Measurements from ENCODE around the gene HSBP1L1. TPM values are rescaled to one million over a fixed set of nuclear protein-coding genes. Genes with fewer than 3 reads are reported as not detected.

Gene HSBP1L1
- total RNA-seq, 1 experiment from 2014 or later = 41.4 TPM

- peaks cover 5 to 29% of the 10 kb centered on the region in 2 experiments for H3K4me1 ChIP-seq (ENCODE audit: control insufficient read depth in 1 of 2, insufficient read depth in 2 of 2, low read length in 2 of 2)
These were observed 18.3 kb downstream of the HSBP1L1 start for GRCh38 chr18:79982736-79983135.

GRCh38 chr18:79983253-79983652, 18.8 kb downstream of the HSBP1L1 start:
- CTCF ChIA-PET = no interaction called here
- intact Hi-C loops (cut with micrococcal nuclease) = loop anchor here (10.0 kb wide), 1 partner anchor 132 kb away; no protein-coding TSS in a partner anchor
- Histone ChIP-seq H3K27ac (ENCODE audit: low read depth, low read length) (no peak overlapping the region), H4K20me1 (ENCODE audit: insufficient read depth) (peaks cover 68% of the 10 kb centered on the region; the same call in 1 of the 2 replicates), H3K36me3 (ENCODE audit: control insufficient read depth in 1 of 2, insufficient read depth in 2 of 2, low read length in 2 of 2) (peaks cover 16 to 35% of the 10 kb centered on the region in 2 experiments; a peak in 3 of 4 replicates), H3K27me3 (ENCODE audit: insufficient read depth, low read length) (no peaks in the 10 kb centered on the region), H3K4me1 (ENCODE audit: control insufficient read depth in 1 of 2, insufficient read depth in 2 of 2, low read length in 2 of 2) (peaks cover 5 to 29% of the 10 kb centered on the region in 2 experiments), H3K4me3 (replicated peaks in 1 of 2; ENCODE audit: low read depth in 1 of 2, low read length in 2 of 2) (no peak overlapping the region), H3K9me3 (ENCODE audit: control insufficient read depth in 1 of 2, insufficient read depth in 1 of 2, low read depth in 1 of 2, low read length in 2 of 2) (no peaks in the 10 kb centered on the region), H3K9ac (ENCODE audit: low read length) (no peak overlapping the region), H3K4me2 (ENCODE audit: low read length) (no peak overlapping the region), H3K79me2 (ENCODE audit: insufficient read depth, low read length) (peaks cover 100% of the 10 kb centered on the region), H2AFZ (ENCODE audit: low read depth, low read length, poor library complexity, severe bottlenecking) (no peak overlapping the region), H3K9me2 (ENCODE audit: insufficient read depth) (no peaks in the 10 kb centered on the region)
- ATAC-seq (no peak), DNase-seq (ENCODE audit: low read depth, low spot score) (no peak)
- POLR2A ChIA-PET = no interaction called here
- BruUV-seq (replicated peaks) = no TSS peak
- TF ChIP-seq YY1 (IDR thresholded peaks at IDR 0.05; ENCODE audit: extremely low read depth, insufficient replicate concordance, low read depth, low read length) (no peak), JUND (IDR thresholded peaks at IDR 0.05) (no peak), SRF (IDR thresholded peaks at IDR 0.05; ENCODE audit: low read depth) (no peak), SIN3A (IDR thresholded peaks at IDR 0.05; ENCODE audit: low read depth) (no peak), EZH2 (IDR thresholded peaks at IDR 0.05) (no peak)
- RAD21 ChIA-PET (ENCODE audit: low non-redundant PET in 1 of 2, low total read pairs in 2 of 2, uncharacterized antibody in 2 of 2, unreplicated experiment in 2 of 2) = no interaction called here

More at GRCh38 chr18:79982736-79983135, 18.3 kb downstream of the HSBP1L1 start:
- H3K9me2 ChIP-seq (ENCODE audit: insufficient read depth) = no peaks in the 10 kb centered on the region
- no peak overlapping the region for H3K4me2 ChIP-seq (ENCODE audit: low read length)
- H4K20me1 ChIP-seq (ENCODE audit: insufficient read depth) = peaks cover 73% of the 10 kb centered on the region; the same call in 1 of the 2 replicates
- BruUV-seq (replicated peaks) = no TSS peak
- ChIA-PET RAD21 (ENCODE audit: low non-redundant PET in 1 of 2, low total read pairs in 2 of 2, uncharacterized antibody in 2 of 2, unreplicated experiment in 2 of 2) (no interaction called here), POLR2A (no interaction called here), CTCF (no interaction called here)
- intact Hi-C loops (cut with micrococcal nuclease) = loop anchor here (10.0 kb wide), 1 partner anchor 132 kb away; no protein-coding TSS in a partner anchor
- H3K27me3 ChIP-seq (ENCODE audit: insufficient read depth, low read length) = no peaks in the 10 kb centered on the region
- ATAC-seq (no peak), DNase-seq (ENCODE audit: low read depth, low spot score) (no peak)
- peaks cover 18 to 35% of the 10 kb centered on the region in 2 experiments; a peak in 3 of 4 replicates for H3K36me3 ChIP-seq (ENCODE audit: control insufficient read depth in 1 of 2, insufficient read depth in 2 of 2, low read length in 2 of 2)
- H2AFZ ChIP-seq (ENCODE audit: low read depth, low read length, poor library complexity, severe bottlenecking) = no peak overlapping the region
- no peak overlapping the region for H3K4me3 ChIP-seq (replicated peaks in 1 of 2; ENCODE audit: low read depth in 1 of 2, low read length in 2 of 2)
- H3K9me3 ChIP-seq (ENCODE audit: control insufficient read depth in 1 of 2, insufficient read depth in 1 of 2, low read depth in 1 of 2, low read length in 2 of 2) = no peaks in the 10 kb centered on the region
- peaks cover 100% of the 10 kb centered on the region for H3K79me2 ChIP-seq (ENCODE audit: insufficient read depth, low read length)
- TF ChIP-seq SIN3A (IDR thresholded peaks at IDR 0.05; ENCODE audit: low read depth) (no peak), EGR1 (IDR thresholded peaks at IDR 0.05; ENCODE audit: low read depth) (no peak), EZH2phosphoT487 (IDR thresholded peaks at IDR 0.05; ENCODE audit: borderline replicate concordance) (no peak), TCF7L2 (IDR thresholded peaks at IDR 0.05; ENCODE audit: borderline replicate concordance, extremely low read depth, insufficient read depth, insufficient read length) (no peak), SP1 (IDR thresholded peaks at IDR 0.05; ENCODE audit: low read depth) (no peak), ATF3 (IDR thresholded peaks at IDR 0.05) (no peak), ZNF274 (IDR thresholded peaks at IDR 0.05; ENCODE audit: low read depth, low read length) (no peak), POLR2A (IDR thresholded peaks at IDR 0.05; ENCODE audit: borderline replicate concordance, extremely low read depth, insufficient read depth, insufficient read length) (no peak), ELF1 (IDR thresholded peaks at IDR 0.05; ENCODE audit: borderline replicate concordance, low read depth) (no peak), CEBPB (IDR thresholded peaks at IDR 0.05; ENCODE audit: low read depth) (no peak)
- no peak overlapping the region for H3K27ac ChIP-seq (ENCODE audit: low read depth, low read length)
- H3K9ac ChIP-seq (ENCODE audit: low read length) = no peak overlapping the region
